Breast epithelium (tissue), 4 donors: ENCODE measurements around the gene NDUFAF2. TPM values are rescaled to one million over a fixed set of nuclear protein-coding genes. Genes with fewer than 3 reads are reported as not detected.

Experiments used
- DNase-seq, 2 donors: peaks; one replicate each; pipeline ENCODE4 v3.0.0-alpha.2; 2019; ENCODE audit warnings: low spot score in 2 of 2
- H3K27ac ChIP-seq, 2 donors: fragments of 200-600 bp; sonication (generic) in 1 of 2; one replicate each; pipeline ENCODE4 v1.5.1; 2016 to 2019; ENCODE audit warnings: mild to moderate bottlenecking in 1 of 2
- H3K27me3 ChIP-seq, 2 donors: fragments of 200-600 bp; sonication (generic) in 1 of 2; one replicate each; pipeline versions ENCODE4 v1.5.1 to v1.6.0; 2017 to 2019; ENCODE audit warnings: control low read depth in 1 of 2, mild to moderate bottlenecking in 1 of 2
- H3K36me3 ChIP-seq: fragments of 200-600 bp; one replicate; pipeline ENCODE4 v1.5.1; 2019
- H3K4me1 ChIP-seq, 2 donors: fragments of 200-600 bp; sonication (generic); one replicate each; pipeline ENCODE4 v1.5.1; 2016 to 2019; ENCODE audit warnings: control low read depth in 1 of 2
- H3K4me3 ChIP-seq, 3 donors: fragments of 200-600 bp; sonication (generic); 1 replicate in 2 of 3; 2 replicates in 1 of 3; pipeline ENCODE4 v1.5.1; 2016 to 2019; ENCODE audit warnings: mild to moderate bottlenecking in 3 of 3, moderate library complexity in 2 of 3
- H3K9me3 ChIP-seq, 2 donors: fragments of 200-600 bp; sonication (generic) in 1 of 2; one replicate each; pipeline ENCODE4 v1.5.1; 2016 to 2019; ENCODE audit warnings: control low read depth in 1 of 2
- CTCF ChIP-seq, 3 donors: fragments of 450-650 bp; IDR thresholded peaks; one replicate each; pipeline ENCODE4 v1.5.1; 2016 to 2017; ENCODE audit warnings: antibody characterized with exemption in 3 of 3, mild to moderate bottlenecking in 3 of 3, moderate library complexity in 3 of 3
- POLR2A ChIP-seq: fragments of 450-650 bp; IDR thresholded peaks from one replicate; pipeline ENCODE4 v1.6.1; 2016; ENCODE audit warnings: antibody characterized with exemption, mild to moderate bottlenecking, moderate library complexity
- POLR2AphosphoS5 ChIP-seq, 3 donors: sonication (generic); formaldehyde crosslinking; IDR thresholded peaks; one replicate each; pipeline ENCODE4 v1.6.1; 2017; ENCODE audit warnings: antibody characterized with exemption in 3 of 3
- intact Hi-C: fragments of 100-400 bp; cut with DNase I; formaldehyde crosslinking; loops from one replicate; pipeline ENCODE4 v1.15.1; 2023; ENCODE audit warnings: low total_unique reads
- total RNA-seq, 3 donors: library from RNA; depleted of rRNA; stranded (reverse); fragments of >200 nt; gene quantifications; one replicate each; pipeline ENCODE4 v1.1.0, GENCODE V29; 2016

Gene NDUFAF2
- total RNA-seq, 3 donors from 2014 or later, result 14.9 to 22.6 (median 19.8) TPM

- DNase-seq, result no peak
- TF ChIP-seq CTCF (IDR thresholded peaks at IDR 0.05), result no peak
- TF ChIP-seq POLR2A, result no peak
- Histone ChIP-seq H3K9me3 (no peaks in the 10 kb centered on the region), H3K27ac (no peak overlapping the region), H3K4me1 (no peaks in the 10 kb centered on the region), H3K4me3 (no peak overlapping the region), H3K27me3 (no peaks in the 10 kb centered on the region), H3K36me3 (no peaks in the 10 kb centered on the region)
- intact Hi-C loops, result no loop called here
Observed at GRCh38 chr5:61009907-61010306, 64.9 kb downstream of the NDUFAF2 start.

- no peak for DNase-seq
- Histone ChIP-seq H3K27me3 (no peaks in the 10 kb centered on the region), H3K36me3 (no peaks in the 10 kb centered on the region), H3K27ac (no peak overlapping the region), H3K9me3 (no peaks in the 10 kb centered on the region), H3K4me1 (no peaks in the 10 kb centered on the region), H3K4me3 (no peak overlapping the region)
- intact Hi-C loops, result no loop called here
- TF ChIP-seq POLR2AphosphoS5 (IDR thresholded peaks at IDR 0.05) (no peak), CTCF (IDR thresholded peaks at IDR 0.05) (no peak), POLR2A (no peak)
Observed at GRCh38 chr5:61010467-61011454, 65.8 kb downstream of the NDUFAF2 start.

- Histone ChIP-seq H3K4me3 (no peak overlapping the region), H3K4me1 (no peaks in the 10 kb centered on the region), H3K27ac (no peak overlapping the region), H3K36me3 (no peaks in the 10 kb centered on the region), H3K27me3 (no peaks in the 10 kb centered on the region), H3K9me3 (no peaks in the 10 kb centered on the region)
- DNase-seq, result no peak
- intact Hi-C loops, result no loop called here
- TF ChIP-seq CTCF (IDR thresholded peaks at IDR 0.05) (no peak), POLR2AphosphoS5 (IDR thresholded peaks at IDR 0.05) (no peak), POLR2A (no peak)
Observed at GRCh38 chr5:61018062-61018461, 73.1 kb downstream of the NDUFAF2 start.

DNA sequence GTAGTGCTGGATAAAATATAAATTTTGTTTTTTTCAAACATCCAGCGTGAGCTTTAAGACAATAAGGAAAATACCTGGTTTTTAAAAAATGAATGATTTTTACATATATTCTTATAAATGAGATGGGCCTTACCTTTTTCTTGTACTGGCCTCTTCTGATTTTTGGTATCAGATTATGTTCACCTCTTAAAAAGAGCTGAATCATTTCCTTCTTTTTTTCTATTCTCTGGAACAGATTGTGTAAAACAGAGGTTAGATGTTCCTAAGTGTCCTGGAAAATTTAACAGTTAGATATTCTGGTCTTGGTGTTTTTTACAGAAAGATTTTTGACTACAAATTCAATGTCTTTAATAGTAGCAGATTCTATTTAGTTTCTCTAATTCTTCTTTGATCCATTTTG lies 74.6 kb downstream of the NDUFAF2 start:
- intact Hi-C loops, result no loop called here
- no peaks in the 10 kb centered on the region for H3K4me1 ChIP-seq

More for the DNA sequence above, 74.6 kb downstream of the NDUFAF2 start:
- Histone ChIP-seq H3K27me3 (no peaks in the 10 kb centered on the region), H3K36me3 (no peaks in the 10 kb centered on the region), H3K27ac (no peak overlapping the region), H3K9me3 (no peaks in the 10 kb centered on the region), H3K4me3 (no peak overlapping the region)
- TF ChIP-seq POLR2A, result no peak
- TF ChIP-seq CTCF (IDR thresholded peaks at IDR 0.05), result no peak
- TF ChIP-seq POLR2AphosphoS5 (IDR thresholded peaks at IDR 0.05), result no peak
- no peak for DNase-seq
